K562 (cell line): ENCODE results near the gene CSNK1G2.

Source experiments
- CHD4 ChIP-seq: fragments of 200-600 bp; sonication (generic); IDR thresholded peaks from 3 replicates; pipeline ENCODE4 v1.6.1; 2012; ENCODE audit warnings: low read depth, mild to moderate bottlenecking, mixed read lengths, low read length, inconsistent platforms; ENCODE audit not compliant: insufficient read depth, insufficient replicate concordance, poor library complexity, severe bottlenecking
- POLR2A ChIP-seq: fragments of 450-650 bp; conservative IDR thresholded peaks from 2 replicates; pipeline ENCODE4 v1.6.1; 2016
- POLR2AphosphoS5 ChIP-seq: IDR thresholded peaks from 2 replicates; pipeline ENCODE4 v1.6.1; 2011; ENCODE audit warnings: mild to moderate bottlenecking, low read depth, low read length, moderate library complexity; ENCODE audit not compliant: control insufficient read depth, insufficient read depth
- SIN3A ChIP-seq, 2 experiments: fragments of 150-350 bp in 1 of 2; IDR thresholded peaks; 2 replicates each; pipeline ENCODE4 v1.6.1; 2011 to 2016; ENCODE audit warnings: borderline replicate concordance in 2 of 2, low read depth in 2 of 2, low read length in 2 of 2, mild to moderate bottlenecking in 2 of 2, moderate library complexity in 2 of 2; ENCODE audit not compliant: control insufficient read depth in 1 of 2
- TBP ChIP-seq: optimal IDR thresholded peaks from 2 replicates; pipeline ENCODE3; 2011; ENCODE audit warnings: low read depth, low read length, improper control_type of control experiment

DNA sequence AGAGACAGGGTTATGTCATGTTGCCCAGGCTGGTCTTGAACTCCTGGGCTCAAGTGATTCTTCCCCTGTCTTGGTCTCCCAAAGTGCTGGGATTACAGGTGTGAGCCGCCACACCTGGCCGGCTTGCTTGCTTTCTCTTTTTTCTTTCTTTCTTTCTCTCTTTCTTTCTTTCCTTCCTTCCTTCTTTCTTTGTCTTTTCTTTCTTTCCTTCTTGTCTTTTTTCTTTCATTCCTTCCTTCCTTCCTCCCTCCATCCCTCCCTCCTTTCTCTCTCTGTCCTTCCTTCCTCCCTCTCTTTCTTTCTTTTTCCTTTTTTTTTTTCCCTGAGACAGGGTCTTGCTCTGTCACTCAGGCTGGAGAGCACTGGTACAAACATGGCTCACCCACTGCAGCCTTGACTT, 81.3 kb downstream of the CSNK1G2 start:
- TF ChIP-seq POLR2AphosphoS5 = no peak
- no peak for TF ChIP-seq TBP
- TF ChIP-seq CHD4 = no peak
- TF ChIP-seq SIN3A (IDR thresholded peaks at IDR 0.05; ENCODE audit: borderline replicate concordance in 2 of 2, control insufficient read depth in 1 of 2, low read depth in 2 of 2, low read length in 2 of 2) = no peak
- TF ChIP-seq POLR2A = no peak
